H1 (cell line): ENCODE data around the gene SMU1.

Experiments
- CTCF ChIP-seq, 3 experiments: IDR thresholded peaks; 1 replicate in 2 of 3; 2 replicates in 1 of 3; pipeline versions ENCODE4 v1.5.1 to v1.6.1; 2011; ENCODE audit warnings: low read length in 3 of 3, mild to moderate bottlenecking in 3 of 3, inconsistent platforms in 2 of 3, low read depth in 1 of 3, moderate library complexity in 1 of 3; ENCODE audit not compliant: insufficient read depth in 1 of 3; ENCODE audit errors: control extremely low read depth in 1 of 3
- EZH2 ChIP-seq: fragments of 200-600 bp; sonication (generic); IDR thresholded peaks from 2 replicates; pipeline ENCODE4 v1.7.1; 2012; ENCODE audit warnings: low read depth, mild to moderate bottlenecking, moderate library complexity, low read length, inconsistent platforms; ENCODE audit not compliant: severe bottlenecking
- JUN ChIP-seq: IDR thresholded peaks from 2 replicates; pipeline ENCODE4 v1.6.1; 2011; ENCODE audit warnings: low read depth, mild to moderate bottlenecking, improper control_type of control experiment, low read length
- PHF8 ChIP-seq: fragments of 200-600 bp; sonication (generic); conservative IDR thresholded peaks from 2 replicates; pipeline ENCODE4 v1.7.1; 2012; ENCODE audit warnings: low read depth, mild to moderate bottlenecking, inconsistent platforms, low read length, moderate library complexity
- POLR2A ChIP-seq, 2 experiments: IDR thresholded peaks; 1 replicate in 1 of 2; 2 replicates in 1 of 2; pipeline ENCODE4 v1.6.1; 2011; ENCODE audit warnings: low read depth in 2 of 2, low read length in 2 of 2, mild to moderate bottlenecking in 2 of 2; ENCODE audit errors: control extremely low read depth in 1 of 2
- SP1 ChIP-seq: IDR thresholded peaks from 2 replicates; pipeline ENCODE4 v1.6.1; 2011; ENCODE audit warnings: low read depth, low read length
- ZNF274 ChIP-seq: IDR thresholded peaks from 2 replicates; pipeline ENCODE4 v1.7.0; 2012; ENCODE audit warnings: low read length, borderline replicate concordance; ENCODE audit errors: extremely low read depth

DNA sequence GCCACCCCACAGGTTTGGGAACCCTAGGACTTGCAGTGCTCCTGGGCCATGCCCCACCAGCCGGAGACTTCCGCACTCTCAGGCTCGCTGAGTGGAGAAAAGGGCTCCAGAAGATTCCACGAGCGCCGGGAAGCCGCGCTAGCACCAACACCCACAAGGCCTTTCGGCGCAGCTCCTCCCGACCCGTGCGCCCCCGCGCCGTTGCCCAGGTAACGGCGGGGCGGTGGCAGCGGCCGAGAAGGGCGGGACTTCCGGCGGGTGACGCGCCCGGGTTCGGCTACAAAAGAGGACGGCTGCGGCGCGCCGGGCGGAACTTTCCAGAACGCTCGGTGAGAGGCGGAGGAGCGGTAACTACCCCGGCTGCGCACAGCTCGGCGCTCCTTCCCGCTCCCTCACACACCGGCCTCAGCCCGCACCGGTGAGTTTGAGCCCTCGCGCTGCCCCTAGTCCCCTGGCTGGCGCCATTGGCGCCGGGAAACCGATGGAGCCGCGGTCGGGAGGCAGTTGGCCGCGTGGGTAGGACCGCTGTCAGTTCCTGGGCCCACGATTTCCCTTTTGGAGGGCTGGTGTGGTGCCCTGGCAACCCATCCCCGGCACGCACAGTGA, 51.4 kb downstream of the SMU1 start, which contains the start of gene DNAJA1:
- TF ChIP-seq SP1 (no peak), PHF8 (peak; percentile 95), CTCF (IDR thresholded peaks at IDR 0.05; ENCODE audit: control extremely low read depth in 1 of 3, insufficient read depth in 1 of 3, low read depth in 1 of 3, low read length in 3 of 3) (no peak), EZH2 (no peak), POLR2A (IDR thresholded peaks at IDR 0.05; ENCODE audit: control extremely low read depth in 1 of 2, low read depth in 2 of 2, low read length in 2 of 2) (peak; percentile 99), ZNF274 (no peak), JUN (no peak)
